HG03354 (cell line): ENCODE results near the gene PRKG1.

Experiments
- ATAC-seq: cut with Tn5 transposase; IDR thresholded peaks from one replicate; pipeline ENCODE4 v1.9.1; 2021; ENCODE audit warnings: mild to moderate bottlenecking; ENCODE audit not compliant: unreplicated experiment, poor library complexity, severe bottlenecking

Gene PRKG1

GRCh38 chr10:51867956-51868355, 793.7 kb downstream of the PRKG1 start:
- no peak for ATAC-seq

DNA sequence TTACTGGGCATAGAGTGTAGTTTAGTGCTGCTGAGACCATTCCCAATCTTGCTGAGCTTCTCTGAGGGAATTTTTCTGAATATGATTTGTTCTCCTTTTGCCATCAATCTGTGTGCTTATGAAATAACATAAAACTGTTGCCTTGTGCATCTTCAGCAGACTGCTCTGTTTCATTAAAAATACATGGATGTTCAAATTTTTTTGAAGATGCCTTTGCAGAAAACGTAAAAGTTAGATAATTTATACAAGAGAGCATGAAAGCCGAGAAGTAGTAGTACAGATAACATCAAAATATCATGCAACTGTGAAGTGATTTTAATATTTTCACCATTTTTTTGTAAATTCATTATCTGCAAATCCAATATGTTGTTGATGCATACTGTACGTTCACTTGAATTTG, 799.8 kb downstream of the PRKG1 start:
- ATAC-seq: no peak

- no peak for ATAC-seq
These were observed 801.3 kb downstream of the PRKG1 start for GRCh38 chr10:51875610-51876009.

DNA sequence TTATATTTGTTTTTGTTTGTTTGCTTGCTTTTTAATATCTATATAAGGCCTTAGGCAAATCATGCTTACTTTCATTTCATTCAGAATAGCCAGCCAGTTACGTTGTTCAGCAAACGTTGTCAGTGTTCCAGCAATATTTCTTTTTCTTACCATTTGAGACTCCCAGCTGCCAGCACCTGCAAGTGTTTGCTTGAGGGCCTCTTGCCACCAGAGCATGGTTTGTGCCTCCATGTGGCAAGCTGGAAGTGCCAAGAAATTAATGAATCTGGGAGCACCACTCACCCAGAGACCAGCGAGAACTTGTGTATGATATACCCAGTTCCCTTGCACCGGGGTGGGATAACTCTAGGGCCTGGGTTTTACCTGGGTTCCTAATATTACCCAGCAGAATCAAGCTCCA, 802.2 kb downstream of the PRKG1 start:
- ATAC-seq: no peak

DNA sequence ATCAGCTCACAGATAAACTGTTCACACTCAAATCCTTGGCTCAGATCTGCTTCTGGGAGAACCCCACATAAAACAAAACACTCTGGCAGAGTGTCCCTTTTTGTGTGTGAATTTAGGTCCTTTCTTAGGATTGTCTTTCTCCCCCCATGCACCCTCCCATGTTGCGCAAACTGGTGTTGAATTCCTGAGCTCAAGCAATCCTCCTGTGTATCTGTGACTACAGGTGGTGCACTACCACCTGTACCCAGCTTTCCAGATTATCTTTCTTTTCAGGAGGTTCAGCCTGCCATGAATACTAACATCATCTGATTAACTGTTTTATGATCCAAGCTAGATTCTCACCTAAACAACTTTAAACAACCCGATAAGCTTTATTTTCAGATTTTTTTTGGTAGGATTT, 802.7 kb downstream of the PRKG1 start:
- no peak for ATAC-seq

DNA sequence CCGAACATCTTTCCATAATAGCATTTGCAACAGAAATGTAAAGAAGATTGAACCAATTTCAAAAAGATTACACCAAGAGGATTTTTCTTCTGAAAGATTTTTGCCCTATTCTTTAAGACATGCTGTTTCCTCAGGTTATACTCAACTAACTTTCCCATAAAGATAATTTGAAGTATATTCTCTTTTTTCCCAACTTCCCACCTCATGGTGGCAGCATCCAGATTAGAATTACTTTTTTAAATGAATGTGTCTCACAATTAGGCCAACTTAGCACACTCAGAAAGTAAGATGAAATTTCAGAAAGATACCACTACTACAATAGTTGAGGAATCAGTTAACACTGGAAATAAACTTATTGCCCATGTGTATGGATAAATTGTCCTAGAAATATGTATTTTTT, 803.3 kb downstream of the PRKG1 start:
- no peak for ATAC-seq

DNA sequence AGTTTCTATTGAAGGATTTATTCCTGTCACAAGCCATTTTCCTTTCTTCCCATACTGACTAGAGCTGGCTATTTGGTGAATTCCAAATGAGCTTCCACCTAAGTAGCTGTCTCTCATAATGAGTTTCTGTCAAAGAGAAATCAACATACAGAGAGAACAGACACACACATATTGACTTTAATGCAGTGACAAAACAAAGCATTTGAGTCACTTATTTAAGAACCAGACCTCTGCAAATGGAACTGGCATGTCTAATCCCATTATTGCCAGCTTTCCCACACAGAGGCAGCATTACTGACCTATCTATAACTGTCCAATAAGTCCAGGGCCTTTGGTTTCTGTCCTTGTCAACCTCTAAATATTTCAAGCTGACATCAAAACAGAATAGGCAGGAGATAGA, 804.4 kb downstream of the PRKG1 start:
- peak; percentile 23 for ATAC-seq

GRCh38 chr10:51879238-51879637, 805.0 kb downstream of the PRKG1 start:
- peak; percentile 87 for ATAC-seq

GRCh38 chr10:51881213-51881612, 806.9 kb downstream of the PRKG1 start:
- no peak for ATAC-seq

DNA sequence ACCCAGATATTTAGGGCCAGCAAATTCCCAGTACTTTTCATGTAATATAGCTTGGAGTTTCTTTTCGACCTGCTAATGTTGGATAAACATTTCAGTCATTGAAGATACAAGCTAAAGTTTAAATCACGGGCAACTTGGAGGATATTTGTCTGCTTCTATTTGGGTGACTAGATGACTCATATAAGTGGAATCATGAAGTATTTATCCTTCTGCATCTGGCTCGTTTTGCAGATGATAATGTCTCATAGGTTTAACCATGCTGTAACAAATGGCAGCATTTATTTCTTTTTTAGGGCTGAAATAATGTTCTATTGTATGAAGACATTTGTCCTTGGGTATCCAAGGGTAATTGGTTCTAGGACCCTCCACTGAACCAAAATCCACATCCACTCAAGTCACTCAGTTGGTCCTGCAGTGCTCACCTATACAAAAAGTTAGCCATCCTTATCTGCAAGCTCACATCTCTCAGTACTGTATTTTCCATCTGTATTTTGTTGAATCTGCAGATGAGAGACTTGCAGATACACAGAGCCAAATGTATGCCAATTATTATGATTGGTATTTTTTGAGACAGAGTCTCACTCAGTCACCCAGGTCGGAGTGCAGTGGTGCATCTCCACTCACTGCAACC, 812.3 kb downstream of the PRKG1 start:
- ATAC-seq: no peak

GRCh38 chr10:51888263-51888662, 814.0 kb downstream of the PRKG1 start:
- ATAC-seq: no peak

- no peak for ATAC-seq
These were observed 818.0 kb downstream of the PRKG1 start for GRCh38 chr10:51892313-51892712.

- ATAC-seq: peak; percentile 81
These were observed 818.8 kb downstream of the PRKG1 start for GRCh38 chr10:51892965-51893658.

GRCh38 chr10:51894771-51895578, 820.7 kb downstream of the PRKG1 start:
- no peak for ATAC-seq

DNA sequence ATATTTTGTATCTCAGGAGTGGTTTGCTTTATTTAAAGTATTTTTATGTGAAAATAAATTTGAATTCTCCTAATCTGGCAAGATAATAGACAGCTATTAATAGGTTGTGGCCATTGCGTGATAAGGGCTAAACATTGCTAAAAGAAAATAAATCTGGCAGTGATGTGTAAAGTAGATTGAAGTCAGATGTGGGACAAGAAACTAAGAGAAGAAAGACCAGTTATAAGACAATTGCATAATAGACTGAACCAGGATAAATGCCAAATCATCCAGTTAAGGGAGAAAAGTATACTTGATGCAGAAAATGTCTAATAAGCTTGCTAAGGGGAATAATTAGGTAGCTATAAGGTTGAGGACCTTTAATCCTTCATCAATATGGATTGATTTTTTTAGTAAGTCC, 822.6 kb downstream of the PRKG1 start:
- no peak for ATAC-seq

DNA sequence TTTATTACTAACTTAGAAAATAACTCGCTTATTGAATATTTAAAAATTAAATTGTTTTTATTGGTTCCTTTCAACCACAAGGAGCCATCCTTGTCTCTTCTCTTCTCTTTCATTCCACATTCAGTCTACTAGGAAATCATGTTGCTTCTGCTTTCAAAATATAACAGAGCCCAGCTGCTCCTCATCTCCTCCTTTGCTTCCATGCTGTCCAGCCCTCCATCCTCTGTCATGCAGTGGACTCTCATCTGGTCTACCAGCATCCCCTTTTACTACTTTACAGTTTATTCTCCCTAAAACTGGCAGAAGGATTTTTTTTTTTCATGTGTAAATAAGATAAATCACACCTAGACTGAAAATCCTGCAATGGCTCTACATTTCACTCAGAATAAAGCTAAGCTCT, 823.3 kb downstream of the PRKG1 start:
- no peak for ATAC-seq

GRCh38 chr10:51900180-51900579, 825.9 kb downstream of the PRKG1 start:
- ATAC-seq: no peak

GRCh38 chr10:51903675-51904074, 829.4 kb downstream of the PRKG1 start:
- no peak for ATAC-seq

GRCh38 chr10:51905032-51905431, 830.7 kb downstream of the PRKG1 start:
- ATAC-seq: no peak

DNA sequence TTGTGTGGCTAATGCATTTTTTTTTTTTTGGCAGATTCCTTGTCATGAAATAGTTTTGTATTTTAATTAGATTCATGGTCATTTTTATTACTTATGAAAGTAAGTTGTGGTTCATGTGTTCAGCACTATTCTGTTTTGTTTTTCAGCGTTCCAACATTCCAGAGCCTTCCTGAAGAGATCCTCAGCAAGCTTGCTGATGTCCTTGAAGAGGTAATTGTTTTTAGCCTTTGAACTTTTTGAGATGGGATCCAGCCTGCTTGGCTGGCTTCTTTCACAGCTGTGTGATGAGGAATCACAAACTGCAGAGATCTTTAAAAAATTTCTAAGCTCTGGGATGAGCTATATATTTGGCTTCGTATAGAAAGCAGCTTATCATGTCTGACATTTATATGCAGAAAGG, 833.1 kb downstream of the PRKG1 start:
- no peak for ATAC-seq

DNA sequence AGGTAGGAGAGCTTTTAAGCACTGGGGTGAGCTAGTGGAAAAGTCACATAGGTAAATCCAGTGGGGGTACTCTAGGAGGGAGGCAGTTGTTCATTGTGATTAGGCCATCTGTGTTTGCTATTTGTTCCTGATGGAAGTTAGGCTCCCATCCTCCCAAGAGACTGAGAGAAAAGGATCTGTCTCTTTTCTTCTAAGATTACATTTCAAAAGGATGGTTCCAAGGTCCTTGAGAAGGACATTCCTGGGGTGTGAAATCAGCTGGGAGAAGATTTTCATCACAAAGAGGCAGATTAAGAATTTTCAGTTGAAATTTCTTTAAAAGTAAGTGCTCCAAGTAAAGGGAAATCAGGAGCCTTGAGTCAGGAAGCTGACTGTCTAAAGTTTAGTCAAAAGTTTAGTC, 835.9 kb downstream of the PRKG1 start:
- ATAC-seq: no peak
